Astrocyte (in vitro differentiated cells and primary cell): ENCODE measurements around the gene CEP162.

Source experiments
- CTCF ChIP-seq: IDR thresholded peaks from 2 replicates; pipeline ENCODE4 v1.5.1; 2011; ENCODE audit warnings: low read depth, mild to moderate bottlenecking, inconsistent platforms, low read length, moderate library complexity; ENCODE audit not compliant: insufficient read depth
- EZH2 ChIP-seq: IDR thresholded peaks from 2 replicates; pipeline ENCODE4 v1.6.1; 2012; ENCODE audit warnings: mild to moderate bottlenecking, low read length, inconsistent platforms; ENCODE audit not compliant: insufficient read depth

- no peak for TF ChIP-seq CTCF
- no peak for TF ChIP-seq EZH2
Measured at GRCh38 chr6:84078335-84078734, 149.1 kb downstream of the CEP162 start.
